A549 treated with GW870086 at 1 μM for 4 hours (cell line): ENCODE measurements around the gene RBBP4. TPM values are rescaled to one million over a fixed set of nuclear protein-coding genes. Genes with fewer than 3 reads are reported as not detected.

Experiments
- total RNA-seq: library from RNA; stranded (reverse); fragments of 200-300 nt; extraction: Qiagen RNA extraction; gene quantifications from 5 replicates; pipeline ENCODE4 v1.2.3, GENCODE V29; 2022; ENCODE audit warnings: low read depth

The RBBP4 gene
- total RNA-seq, result 67.2 to 88.3 TPM (median 77.6 TPM) in 5 replicates

GRCh38 chr1:32650752-32651460, at the start of gene RBBP4:
RBBP4 (plus strand) TSS chr1:32651208; CDS start chr1:32651307, 99 bp downstream.

DNA sequence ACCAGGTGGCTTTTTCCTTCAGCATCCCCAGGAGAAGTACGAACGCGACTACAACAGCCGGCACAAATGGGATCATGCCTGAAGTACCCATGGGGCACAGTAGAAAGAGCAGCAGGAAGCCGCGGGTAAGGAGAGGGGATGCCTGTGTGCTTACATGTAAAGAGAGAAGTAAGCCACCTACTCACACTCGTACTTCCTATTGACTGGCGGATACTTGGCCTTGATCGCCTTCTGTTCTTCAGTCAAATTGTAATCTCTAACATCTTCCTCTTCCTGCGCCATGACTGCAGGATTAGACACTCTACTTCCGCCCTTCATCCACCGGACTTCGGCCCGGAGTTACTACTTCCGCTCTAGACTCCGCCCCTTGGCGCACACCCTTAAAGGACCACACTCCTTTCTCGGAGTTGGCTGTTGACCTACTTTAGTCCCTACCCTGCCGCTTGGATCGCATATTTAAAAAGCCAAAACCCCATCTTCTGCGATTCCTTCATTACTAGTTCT, 708 bp upstream of the RBBP4 start, which contains the start of gene ZBTB8OS:
TSS of gene ZBTB8OS (minus strand) at position 303 of the 504 bp plus-strand sequence. CDS start at position 282, 21 bp downstream.

DNA sequence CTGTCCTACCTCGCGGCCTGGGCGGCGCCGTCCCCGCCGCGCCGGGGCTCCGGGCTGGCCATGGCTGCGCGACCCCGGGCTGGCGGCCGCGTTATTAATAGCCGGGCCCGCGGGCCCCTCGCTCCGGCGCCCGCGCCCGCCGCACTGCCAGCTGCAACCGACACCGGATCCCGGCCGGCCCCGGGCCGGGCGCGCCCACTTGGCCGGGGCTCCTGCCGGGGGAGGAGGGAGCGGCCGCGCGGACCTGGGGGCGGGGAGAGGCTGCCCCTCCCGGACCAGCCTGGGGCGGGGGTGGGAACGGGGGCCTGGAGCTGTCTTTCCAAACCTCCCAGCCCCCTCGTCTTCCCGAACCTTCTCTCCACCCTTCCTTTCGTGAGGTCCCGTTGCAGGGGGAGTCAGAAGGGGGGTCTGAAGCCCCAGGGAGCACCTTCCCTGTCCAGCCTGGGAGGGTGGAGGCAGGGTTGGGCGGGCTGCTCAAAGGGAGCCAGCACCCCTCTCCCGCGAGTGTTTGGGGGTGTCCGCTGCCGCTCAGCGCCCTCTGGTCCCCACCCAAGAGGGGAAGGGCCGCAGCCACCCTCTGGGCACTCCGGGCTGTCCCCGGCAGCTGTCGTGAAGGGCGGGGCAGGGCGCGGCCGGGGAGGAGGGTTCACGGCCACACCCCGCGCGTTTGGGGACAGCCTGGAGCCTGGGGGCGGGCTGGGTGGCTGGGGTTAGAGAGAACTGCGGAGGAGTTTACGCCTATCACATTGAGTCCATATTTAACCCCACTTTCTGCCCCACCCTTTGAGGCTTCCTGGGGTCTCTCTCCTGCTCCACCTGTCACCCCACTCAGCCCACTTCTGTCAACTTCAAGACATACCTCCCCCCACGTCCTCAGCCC, 51.8 kb downstream of the RBBP4 start, which contains the start of gene SYNC:
TSS of gene SYNC (minus strand) at position 172 of the 880 bp plus-strand sequence. CDS start at position 62, 110 bp downstream.

Other genes with a start within 250 kb of the RBBP4 start
- 0.02 TPM in 1 of 5 replicates, not detected in the others for gene ZBTB8B, start 186.1 kb upstream of the RBBP4 start, total RNA-seq
- 3.0 to 4.1 TPM (median 3.4 TPM) in 5 replicates for gene ZBTB8A, start 111.8 kb upstream of the RBBP4 start, total RNA-seq
- 36.0 to 49.8 TPM (median 38.4 TPM) in 5 replicates for gene ZBTB8OS, start 658 bp upstream of the RBBP4 start, total RNA-seq
- gene SYNC, start 51.6 kb downstream of the RBBP4 start, total RNA-seq, result 10.4 to 17.7 TPM (median 14.8 TPM) in 5 replicates
- gene YARS1, start 166.2 kb downstream of the RBBP4 start, total RNA-seq, result 60.7 to 89.3 TPM (median 67.5 TPM) in 5 replicates
- 11.3 to 17.0 TPM (median 15.7 TPM) in 5 replicates for gene S100PBP, start 166.4 kb downstream of the RBBP4 start, total RNA-seq
- gene FNDC5, start 219.7 kb downstream of the RBBP4 start, total RNA-seq, result 0.32 to 0.74 TPM (median 0.62 TPM) in 5 replicates
- gene HPCA, start 235.3 kb downstream of the RBBP4 start, total RNA-seq, result 0.14 to 0.66 TPM (median 0.38 TPM) in 5 replicates